OCI-LY7 (cell line): ENCODE results near the gene SYDE2.

Source experiments
- CTCF ChIP-seq: fragments of 200-600 bp; sonication (generic); conservative IDR thresholded peaks from 2 replicates; pipeline ENCODE4 v1.5.1; 2014; ENCODE audit warnings: mild to moderate bottlenecking, antibody characterized with exemption, low read length, moderate library complexity, mixed read lengths
- EZH2phosphoT487 ChIP-seq: fragments of 200-600 bp; sonication (generic); IDR thresholded peaks from 2 replicates; pipeline ENCODE4 v1.6.1; 2018; ENCODE audit warnings: low read depth, borderline replicate concordance, mild to moderate bottlenecking, mixed run types, antibody characterized with exemption, low read length, moderate library complexity, mixed read lengths

DNA sequence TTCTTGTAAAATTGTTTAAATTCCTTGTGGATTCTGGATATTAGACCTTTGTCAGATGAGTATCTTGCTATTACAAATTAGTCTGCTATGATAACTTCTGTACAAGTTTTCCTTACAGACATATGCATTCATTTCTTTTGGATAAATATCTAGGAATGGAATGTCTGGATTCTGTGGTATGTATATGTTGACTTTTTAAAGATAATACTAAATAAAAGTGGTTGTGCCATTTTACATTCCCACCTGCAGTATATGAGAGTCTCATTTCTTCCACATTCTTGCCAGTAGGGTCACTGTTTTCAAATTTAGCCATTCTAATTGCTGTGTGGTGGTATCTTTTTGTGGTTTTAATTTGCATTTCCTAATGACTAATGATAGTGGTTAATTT is 53.9 kb downstream of the SYDE2 start:
- no peak for TF ChIP-seq CTCF
- TF ChIP-seq EZH2phosphoT487, result no peak
